Activated CD4-positive, alpha-beta T cell treated with anti-CD3 and anti-CD28 coated beads for 36 hours (primary cell): ENCODE measurements around the gene ACTRT1. TPM values are rescaled to one million over a fixed set of nuclear protein-coding genes. Genes with fewer than 3 reads are reported as not detected.

Source experiments
- ATAC-seq: fragments of 200-7000 bp; cut with Tn5 transposase; one replicate; pipeline ENCODE4 v1.10.0; 2021; ENCODE audit warnings: mild to moderate bottlenecking, moderate library complexity
- CTCF ChIA-PET: fragments of 350-600 bp; sonication (Branson Sonifier 250); formaldehyde crosslinking; loops from one replicate; lab custom pipeline; 2021; ENCODE audit warnings: antibody characterized with exemption; lab: Charles Lee
- POLR2A ChIA-PET: fragments of 350-600 bp; sonication (Branson Sonifier 250); formaldehyde crosslinking; loops from one replicate; lab custom pipeline; 2021; ENCODE audit warnings: antibody characterized with exemption, inconsistent platforms; lab: Charles Lee
- DNase-seq: peaks from one replicate; pipeline ENCODE4 v3.0.0-alpha.2; 2020
- H3K27ac Mint-ChIP-seq: one replicate; pipeline ENCODE4 v1.8.0; 2021; ENCODE audit warnings: mixed read lengths
- H3K27me3 Mint-ChIP-seq: one replicate; pipeline ENCODE4 v1.8.0; 2021; ENCODE audit warnings: mixed read lengths
- H3K36me3 Mint-ChIP-seq: one replicate; pipeline ENCODE4 v1.8.0; 2021; ENCODE audit warnings: low read depth, mixed read lengths
- H3K4me1 Mint-ChIP-seq: one replicate; pipeline ENCODE4 v1.8.0; 2021; ENCODE audit warnings: mixed read lengths
- H3K4me3 Mint-ChIP-seq: one replicate; pipeline ENCODE4 v1.8.0; 2021; ENCODE audit warnings: mild to moderate bottlenecking, moderate library complexity, mixed read lengths
- H3K9me3 Mint-ChIP-seq: one replicate; pipeline ENCODE4 v1.8.0; 2021; ENCODE audit warnings: low read depth, mixed read lengths
- intact Hi-C, 2 experiments: fragments of 100-400 bp; cut with DNase I in 1 of 2; cut with micrococcal nuclease in 1 of 2; formaldehyde crosslinking; loops; one replicate each; pipeline versions ENCODE4 v1.14.2 to v1.15.1; 2022 to 2024; cut with DNase I, micrococcal nuclease
- total RNA-seq, 2 experiments: library from RNA; stranded (reverse); gene quantifications; one replicate each; pipeline ENCODE4 v1.2.3, GENCODE V29; 2021

ACTRT1 gene
- not detected for total RNA-seq

DNA sequence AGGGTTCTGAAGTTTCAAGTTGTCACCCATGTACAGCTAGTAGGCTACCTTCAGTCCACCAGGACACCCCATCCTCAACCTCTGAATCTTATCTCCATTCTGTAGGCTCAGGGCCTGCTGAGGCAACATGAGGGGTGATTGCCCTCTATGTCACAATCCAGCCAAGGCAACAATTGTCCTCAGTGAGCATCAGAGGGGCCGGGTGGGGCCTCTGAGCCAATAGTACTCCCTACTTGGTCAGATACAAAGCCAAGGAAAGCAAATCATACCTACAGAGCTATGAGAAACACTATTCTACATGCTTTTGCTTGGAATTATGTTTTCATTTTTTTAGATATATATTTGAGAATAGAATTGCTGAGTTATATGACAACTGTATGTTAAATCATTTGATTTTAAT, at the start of gene ACTRT1:
TSS of gene ACTRT1 (minus strand) at position 101 of the 400 bp plus-strand sequence. CDS start 197 bp downstream, outside the sequence.
- Mint-ChIP-seq H3K36me3 (no peaks in the 10 kb centered on the region), H3K4me3 (no peak within 1 kb of the TSS), H3K27ac (no peak within 1 kb of the TSS), H3K4me1 (no peaks in the 10 kb centered on the region), H3K27me3 (no peaks in the 10 kb centered on the region), H3K9me3 (no peaks in the 10 kb centered on the region)
- no peak for ATAC-seq
- ChIA-PET CTCF (no interaction called here), POLR2A (no interaction called here)
- DNase-seq, result no peak
- intact Hi-C loops, result no loop called here

DNA sequence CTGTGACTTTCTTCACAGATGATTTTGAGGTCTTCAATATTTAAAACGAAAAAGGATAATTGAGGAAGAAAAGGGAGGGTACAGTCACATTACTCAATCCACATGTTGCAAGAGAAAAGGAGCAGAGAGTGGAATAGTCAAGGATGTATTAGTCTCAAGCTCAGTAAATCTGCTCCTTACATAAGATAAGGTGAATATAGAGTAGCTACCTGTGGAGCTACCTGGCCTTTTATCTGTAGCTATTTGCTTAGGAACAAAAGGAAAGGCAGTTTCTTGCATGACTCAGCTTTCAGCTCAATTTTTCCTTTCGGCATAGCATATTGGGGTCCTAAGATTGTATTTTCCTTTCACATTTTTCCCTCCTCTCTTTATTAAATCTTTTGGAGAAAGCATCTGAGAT, 26.3 kb upstream of the ACTRT1 start:
- Mint-ChIP-seq H3K4me3 (no peak overlapping the region), H3K9me3 (no peaks in the 10 kb centered on the region), H3K27ac (no peak overlapping the region), H3K27me3 (no peaks in the 10 kb centered on the region), H3K4me1 (no peaks in the 10 kb centered on the region), H3K36me3 (no peaks in the 10 kb centered on the region)
- no peak for ATAC-seq
- no peak for DNase-seq
- POLR2A ChIA-PET, result no interaction called here
- CTCF ChIA-PET, result no interaction called here
- intact Hi-C loops, result no loop called here

DNA sequence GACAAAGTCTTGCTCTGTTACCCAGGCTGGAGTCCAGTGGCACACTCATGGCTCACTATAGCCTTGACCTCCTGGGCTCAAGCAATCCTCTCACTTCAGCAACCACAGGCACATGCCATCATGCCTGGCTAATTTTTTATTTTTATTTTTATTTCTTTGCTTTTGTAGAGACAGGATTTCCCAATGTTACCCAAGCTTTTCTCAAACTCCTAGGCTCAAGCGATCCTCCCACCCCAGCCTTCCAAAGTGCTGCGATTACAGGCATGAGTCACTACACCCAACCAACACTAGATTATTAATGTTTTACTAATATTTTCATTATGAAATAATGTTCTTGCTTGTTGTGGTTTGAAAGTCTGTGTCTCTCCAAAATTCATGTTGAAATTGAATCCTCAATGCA, 5.2 kb upstream of the ACTRT1 start:
- no peak for DNase-seq
- Mint-ChIP-seq H3K9me3 (no peaks in the 10 kb centered on the region), H3K36me3 (no peaks in the 10 kb centered on the region), H3K27me3 (no peaks in the 10 kb centered on the region), H3K4me1 (no peaks in the 10 kb centered on the region), H3K4me3 (no peak overlapping the region), H3K27ac (no peak overlapping the region)
- POLR2A ChIA-PET, result no interaction called here
- intact Hi-C loops, result no loop called here
- CTCF ChIA-PET, result no interaction called here
- no peak for ATAC-seq

DNA sequence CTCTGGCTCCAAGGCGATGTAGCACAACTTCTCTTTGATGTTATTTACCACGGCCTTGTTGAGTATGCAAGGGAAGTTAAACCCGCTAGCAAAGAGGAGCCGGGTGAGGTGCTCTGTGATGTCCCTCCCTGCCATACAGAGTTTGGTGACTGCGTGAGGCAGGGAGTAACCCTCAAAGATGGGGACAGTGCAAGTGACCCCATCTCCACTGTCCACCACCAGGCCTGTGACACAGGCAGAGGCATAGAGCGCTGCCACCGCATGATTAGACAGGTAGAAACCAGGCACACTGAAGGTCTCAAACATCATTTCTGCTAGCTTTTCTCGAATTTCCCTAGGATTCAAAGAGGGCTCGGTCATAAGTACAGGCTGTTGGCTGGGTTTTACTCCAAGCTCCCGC, 677 bp downstream of the ACTRT1 start:
- intact Hi-C loops, result no loop called here
- H3K4me3 Mint-ChIP-seq, result no peak overlapping the region
- H3K27ac Mint-ChIP-seq, result no peak overlapping the region
- no peaks in the 10 kb centered on the region for H3K4me1 Mint-ChIP-seq
- H3K27me3 Mint-ChIP-seq, result no peaks in the 10 kb centered on the region
- ATAC-seq (no peak), DNase-seq (no peak)
- ChIA-PET POLR2A (no interaction called here), CTCF (no interaction called here)
- no peaks in the 10 kb centered on the region for H3K9me3 Mint-ChIP-seq
- H3K36me3 Mint-ChIP-seq, result no peaks in the 10 kb centered on the region

DNA sequence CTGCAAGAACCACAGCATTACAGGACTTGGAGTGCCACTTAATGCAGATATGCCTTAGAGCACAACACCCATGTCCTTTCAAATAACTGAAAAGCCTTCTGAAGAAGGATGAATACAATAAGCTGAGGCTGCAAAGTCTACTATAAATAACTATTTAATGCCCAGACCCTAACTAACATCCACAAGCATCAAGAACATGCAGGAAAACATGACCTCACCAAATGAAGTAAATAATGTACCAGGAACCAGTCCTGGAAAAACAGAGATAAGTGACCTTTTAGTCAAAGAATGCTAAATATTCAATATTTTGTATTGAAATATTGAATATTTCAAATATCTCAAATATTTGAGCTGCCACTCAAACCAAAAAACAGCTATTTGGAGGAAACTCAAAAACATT, 16.9 kb downstream of the ACTRT1 start:
- CTCF ChIA-PET, result no interaction called here
- DNase-seq (no peak), ATAC-seq (no peak)
- Mint-ChIP-seq H3K4me1 (no peaks in the 10 kb centered on the region), H3K4me3 (no peak overlapping the region), H3K36me3 (no peaks in the 10 kb centered on the region), H3K27me3 (no peaks in the 10 kb centered on the region), H3K9me3 (no peaks in the 10 kb centered on the region), H3K27ac (no peak overlapping the region)
- POLR2A ChIA-PET, result no interaction called here
- intact Hi-C loops, result no loop called here

DNA sequence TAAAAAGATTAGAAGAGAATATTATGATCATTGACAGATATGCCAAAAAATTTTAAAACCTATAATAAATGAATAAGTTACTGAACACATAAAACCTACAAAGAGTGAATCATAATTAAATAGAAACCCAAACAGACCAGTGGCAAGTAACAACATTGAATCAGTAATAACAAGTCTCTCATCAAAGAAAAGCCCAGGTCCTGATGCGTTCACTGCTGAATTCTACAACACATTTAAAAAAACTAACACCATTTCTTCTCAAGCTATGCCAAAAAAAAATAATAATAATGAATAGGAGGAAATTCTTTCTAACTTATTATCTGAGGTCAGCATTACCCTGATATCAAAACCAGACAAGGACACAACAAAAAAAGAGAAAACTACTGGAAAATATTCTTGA, 30.6 kb downstream of the ACTRT1 start:
- H3K27ac Mint-ChIP-seq, result no peak overlapping the region
- no peaks in the 10 kb centered on the region for H3K4me1 Mint-ChIP-seq
- DNase-seq, result no peak
- no peak overlapping the region for H3K4me3 Mint-ChIP-seq
- H3K9me3 Mint-ChIP-seq, result no peaks in the 10 kb centered on the region
- ATAC-seq, result no peak
- intact Hi-C loops, result no loop called here
- no peaks in the 10 kb centered on the region for H3K36me3 Mint-ChIP-seq
- POLR2A ChIA-PET, result no interaction called here
- no peaks in the 10 kb centered on the region for H3K27me3 Mint-ChIP-seq
- CTCF ChIA-PET, result no interaction called here

DNA sequence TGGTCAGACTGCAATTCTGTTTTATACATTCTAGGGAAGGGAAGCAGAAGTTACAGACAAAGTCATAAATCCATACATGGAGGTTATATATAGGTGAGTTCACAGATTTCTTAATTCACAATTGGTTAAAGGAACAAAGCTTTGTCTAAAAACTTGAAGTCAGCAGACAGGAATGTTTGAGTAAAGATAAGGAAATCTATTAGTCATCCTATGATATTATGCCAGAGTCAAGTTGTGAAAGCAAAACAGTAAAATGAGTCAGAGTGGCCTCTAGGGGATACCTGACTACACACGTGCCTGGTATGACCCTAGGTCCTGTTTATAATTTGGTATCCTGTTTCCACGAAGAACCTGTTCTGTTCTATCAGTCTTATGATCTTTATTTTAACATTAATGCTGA, 31.5 kb downstream of the ACTRT1 start:
- H3K36me3 Mint-ChIP-seq, result no peaks in the 10 kb centered on the region
- H3K9me3 Mint-ChIP-seq, result no peaks in the 10 kb centered on the region
- ATAC-seq (no peak), DNase-seq (no peak)
- no peak overlapping the region for H3K27ac Mint-ChIP-seq
- POLR2A ChIA-PET, result no interaction called here
- no peak overlapping the region for H3K4me3 Mint-ChIP-seq
- H3K27me3 Mint-ChIP-seq, result no peaks in the 10 kb centered on the region
- H3K4me1 Mint-ChIP-seq, result no peaks in the 10 kb centered on the region
- intact Hi-C loops, result no loop called here
- CTCF ChIA-PET, result no interaction called here

DNA sequence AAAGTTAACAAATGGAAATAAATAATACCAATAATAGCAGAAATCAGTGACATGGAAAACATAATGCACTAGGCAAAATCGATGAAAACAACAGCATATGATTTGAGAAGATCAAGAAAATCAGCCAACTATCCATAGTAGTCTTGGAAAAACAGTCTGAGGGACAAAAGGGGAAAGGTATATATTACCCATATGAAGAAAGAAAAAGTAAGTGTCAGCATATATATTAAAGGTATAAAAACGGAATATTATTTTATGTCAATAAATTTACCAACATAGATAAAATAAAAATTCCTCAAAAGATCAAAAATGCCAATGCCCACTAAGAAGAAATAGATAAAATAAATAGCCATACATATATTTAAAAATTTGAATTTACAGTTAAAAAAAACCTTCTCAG, 33.0 kb downstream of the ACTRT1 start:
- H3K36me3 Mint-ChIP-seq, result no peaks in the 10 kb centered on the region
- DNase-seq (no peak), ATAC-seq (no peak)
- no peaks in the 10 kb centered on the region for H3K4me1 Mint-ChIP-seq
- ChIA-PET CTCF (no interaction called here), POLR2A (no interaction called here)
- H3K4me3 Mint-ChIP-seq, result no peak overlapping the region
- no peaks in the 10 kb centered on the region for H3K27me3 Mint-ChIP-seq
- intact Hi-C loops, result no loop called here
- no peaks in the 10 kb centered on the region for H3K9me3 Mint-ChIP-seq
- H3K27ac Mint-ChIP-seq, result no peak overlapping the region

DNA sequence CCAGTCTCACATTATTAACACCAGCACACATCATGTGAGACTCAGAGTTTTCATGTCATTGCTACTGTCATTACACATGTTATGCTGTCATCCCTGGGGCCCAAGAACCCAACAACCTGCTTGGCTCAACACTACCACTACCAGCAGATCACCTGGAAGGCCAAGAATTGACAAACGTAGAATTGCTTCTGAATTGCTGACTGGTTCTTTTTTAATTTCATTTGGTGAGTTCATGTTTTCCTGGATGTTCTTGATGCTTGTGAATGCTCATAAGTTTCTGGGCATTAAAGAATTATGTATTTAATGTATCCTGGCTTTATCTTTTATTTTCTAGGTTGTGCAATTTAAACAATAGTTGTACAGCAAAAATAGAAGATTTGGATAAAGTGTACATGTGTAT, 40.2 kb downstream of the ACTRT1 start:
- no peaks in the 10 kb centered on the region for H3K27me3 Mint-ChIP-seq

DNA sequence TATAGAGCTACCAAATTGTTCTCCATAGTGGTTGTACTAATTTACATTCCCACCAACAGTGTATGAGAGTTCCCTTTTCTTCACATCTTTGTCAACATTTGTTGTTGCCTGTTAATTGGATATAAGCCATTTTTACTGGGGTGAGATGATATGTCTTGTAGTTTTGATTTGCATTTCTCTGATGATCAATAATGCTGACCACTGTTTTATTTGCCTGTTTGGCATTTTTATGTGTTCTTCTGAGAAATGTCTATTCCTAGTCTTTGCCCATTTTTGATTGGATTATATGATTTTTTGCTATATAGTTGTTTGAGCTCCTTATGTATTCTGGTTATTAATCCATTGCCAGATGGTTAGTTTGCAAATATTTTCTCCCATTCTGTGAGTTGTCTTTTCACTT, 44.3 kb downstream of the ACTRT1 start:
- ChIA-PET CTCF (no interaction called here), POLR2A (no interaction called here)
- ATAC-seq (no peak), DNase-seq (no peak)
- Mint-ChIP-seq H3K27ac (no peak overlapping the region), H3K4me1 (no peaks in the 10 kb centered on the region), H3K4me3 (no peak overlapping the region), H3K9me3 (no peaks in the 10 kb centered on the region), H3K27me3 (no peaks in the 10 kb centered on the region), H3K36me3 (no peaks in the 10 kb centered on the region)
- intact Hi-C loops, result no loop called here

More for the DNA sequence above, 40.2 kb downstream of the ACTRT1 start:
- intact Hi-C loops, result no loop called here
- ATAC-seq (no peak), DNase-seq (no peak)
- Mint-ChIP-seq H3K4me1 (no peaks in the 10 kb centered on the region), H3K27ac (no peak overlapping the region), H3K4me3 (no peak overlapping the region), H3K9me3 (no peaks in the 10 kb centered on the region), H3K36me3 (no peaks in the 10 kb centered on the region)
- CTCF ChIA-PET, result no interaction called here
- POLR2A ChIA-PET, result no interaction called here
